Liver (tissue), 9 donors: ENCODE data around the gene LRRC71. TPM values are rescaled to one million over a fixed set of nuclear protein-coding genes. Genes with fewer than 3 reads are reported as not detected.

ENCODE experiments used
- DNase-seq: peaks from one replicate; pipeline ENCODE4 v3.0.0-alpha.2; 2017; ENCODE audit warnings: low spot score
- H3K27ac ChIP-seq, 2 donors: one replicate each; pipeline ENCODE4 v1.7.0; 2013; ENCODE audit warnings: inconsistent platforms in 2 of 2, low read length in 2 of 2, control low read depth in 1 of 2, low read depth in 1 of 2, mild to moderate bottlenecking in 1 of 2
- H3K27me3 ChIP-seq, 4 donors: one replicate each; pipeline versions ENCODE4 v1.6.1 to v1.7.0; 2013; ENCODE audit warnings: low read length in 3 of 4, inconsistent platforms in 1 of 4, mild to moderate bottlenecking in 1 of 4, moderate library complexity in 1 of 4; ENCODE audit not compliant: control insufficient read depth in 4 of 4, insufficient read depth in 4 of 4
- H3K36me3 ChIP-seq, 4 donors: one replicate each; pipeline versions ENCODE4 v1.6.1 to v1.7.0; 2013; ENCODE audit warnings: low read length in 3 of 4, mild to moderate bottlenecking in 3 of 4, low read depth in 1 of 4, moderate library complexity in 1 of 4; ENCODE audit not compliant: control insufficient read depth in 4 of 4, insufficient read depth in 3 of 4
- H3K4me1 ChIP-seq, 4 donors: one replicate each; pipeline versions ENCODE4 v1.6.1 to v1.7.0; 2013; ENCODE audit warnings: low read length in 3 of 4, mild to moderate bottlenecking in 3 of 4, moderate library complexity in 1 of 4; ENCODE audit not compliant: control insufficient read depth in 4 of 4, insufficient read depth in 4 of 4
- H3K4me3 ChIP-seq, 3 donors: one replicate each; pipeline versions ENCODE4 v1.6.1 to v1.7.0; 2013; ENCODE audit warnings: low read length in 3 of 3, control low read depth in 1 of 3, low read depth in 1 of 3, mild to moderate bottlenecking in 1 of 3
- H3K9ac ChIP-seq, 2 donors: one replicate each; pipeline ENCODE4 v1.7.0; 2013; ENCODE audit warnings: low read length in 2 of 2, mild to moderate bottlenecking in 2 of 2, moderate library complexity in 2 of 2, control low read depth in 1 of 2, low read depth in 1 of 2
- H3K9me3 ChIP-seq, 4 donors: one replicate each; pipeline versions ENCODE4 v1.6.1 to v1.7.0; 2013; ENCODE audit warnings: low read length in 3 of 4; ENCODE audit not compliant: control insufficient read depth in 4 of 4
- ATF3 ChIP-seq: IDR thresholded peaks from 2 replicates; pipeline ENCODE4 v1.6.1; 2016; ENCODE audit warnings: antibody characterized with exemption
- CTCF ChIP-seq: fragments of 150-350 bp; IDR thresholded peaks from 2 replicates; pipeline ENCODE4 v1.5.1; 2017; ENCODE audit warnings: improper control_type of control experiment, low read depth, low read length; ENCODE audit not compliant: missing input control
- EGR1 ChIP-seq, 2 donors: IDR thresholded peaks; 2 replicates each; pipeline ENCODE4 v1.6.1; 2016 to 2018; ENCODE audit warnings: antibody characterized with exemption in 2 of 2, low read depth in 2 of 2
- GABPA ChIP-seq, 2 donors: IDR thresholded peaks in 1 of 2; conservative IDR thresholded peaks in 1 of 2; 2 replicates each; pipeline ENCODE4 v1.6.1; 2016; ENCODE audit warnings: antibody characterized with exemption in 2 of 2, mild to moderate bottlenecking in 1 of 2, moderate library complexity in 1 of 2
- HNF4A ChIP-seq, 2 donors: conservative IDR thresholded peaks; 2 replicates each; pipeline ENCODE4 v1.6.1; 2016; ENCODE audit warnings: antibody characterized with exemption in 2 of 2, mild to moderate bottlenecking in 2 of 2
- MAX ChIP-seq: IDR thresholded peaks from 2 replicates; pipeline ENCODE4 v1.6.1; 2016; ENCODE audit warnings: antibody characterized with exemption
- NR2F2 ChIP-seq: IDR thresholded peaks from 2 replicates; pipeline ENCODE4 v1.6.1; 2016; ENCODE audit warnings: antibody characterized with exemption
- RAD21 ChIP-seq, 2 donors: IDR thresholded peaks; 2 replicates each; pipeline ENCODE4 v1.6.1; 2016; ENCODE audit warnings: antibody characterized with exemption in 2 of 2, mild to moderate bottlenecking in 2 of 2
- REST ChIP-seq: IDR thresholded peaks from 2 replicates; pipeline ENCODE4 v1.6.1; 2016; ENCODE audit warnings: antibody characterized with exemption, mild to moderate bottlenecking
- SP1 ChIP-seq: IDR thresholded peaks from 2 replicates; pipeline ENCODE4 v1.6.1; 2018; ENCODE audit warnings: antibody characterized with exemption, mild to moderate bottlenecking
- TAF1 ChIP-seq: conservative IDR thresholded peaks from 2 replicates; pipeline ENCODE4 v1.6.1; 2016; ENCODE audit warnings: antibody characterized with exemption, mild to moderate bottlenecking
- YY1 ChIP-seq: IDR thresholded peaks from 2 replicates; pipeline ENCODE4 v1.6.1; 2016; ENCODE audit warnings: antibody characterized with exemption, mild to moderate bottlenecking
- WGBS: extraction: QIAGEN DNeasy Blood & Tissue Kit; methylation state at CpG from one replicate; pipeline ENCODE4 v1.1.7; 2013; 5-methylcytosine and 5-hydroxymethylcytosine counted together
- polyA plus RNA-seq, 2 donors: library from polyadenylated mRNA; stranded (reverse) in 1 of 2; unstranded in 1 of 2; fragments of 200-250 nt in 1 of 2; fragments of >200 nt in 1 of 2; fragmentation: Nextera tagmentation in 1 of 2; extraction: Ambion mirVana in 1 of 2; gene quantifications; one replicate each; pipeline versions ENCODE4 v1.2.1 to v1.2.3, GENCODE V29; 2013 to 2015
- total RNA-seq, 2 donors: library from RNA; depleted of rRNA; stranded (reverse); fragments of >200 nt; gene quantifications; one replicate each; pipeline ENCODE4 v1.2.3, GENCODE V29; 2014
- donor health status: healthy.
- donor health status: healthy.
- donor health status: healthy.
- donor health status: healthy.
- donor health status: healthy.

The LRRC71 gene
- total and polyA plus RNA-seq, 4 donors = 0.10 TPM; not detected in 3

- H3K36me3 ChIP-seq = peaks cover 0 to 18% (median 7%) of the 10 kb centered on the region in 4 donors
- H3K27ac ChIP-seq = no peak overlapping the region
- TF ChIP-seq REST (no peak), CTCF (no peak), TAF1 (no peak), NR2F2 (no peak), YY1 (no peak), GABPA (IDR thresholded peaks at IDR 0.05 in 1 of 2, conservative IDR thresholded peaks at IDR 0.05 in 1 of 2) (no peak), RAD21 (IDR thresholded peaks at IDR 0.05) (no peak), SP1 (no peak), MAX (no peak), HNF4A (conservative IDR thresholded peaks at IDR 0.05) (no peak)
- no peak for DNase-seq
- WGBS = 60% methylated on average over 8 of the region's 8 CpGs
- peaks cover 5 to 10% (median 5%) of the 10 kb centered on the region in 4 donors for H3K4me1 ChIP-seq
- peaks cover 0 to 8% (median 1%) of the 10 kb centered on the region in 4 donors for H3K27me3 ChIP-seq
- H3K4me3 ChIP-seq = no peak overlapping the region
- no peaks in the 10 kb centered on the region for H3K9me3 ChIP-seq
- no peak overlapping the region for H3K9ac ChIP-seq
These were observed 11.7 kb downstream of the LRRC71 start for GRCh38 chr1:156931974-156932710.

- DNase-seq = no peak
- Histone ChIP-seq H3K4me3 (no peak overlapping the region), H3K9me3 (no peaks in the 10 kb centered on the region), H3K4me1 (no peaks in the 10 kb centered on the region), H3K27ac (no peak overlapping the region), H3K27me3 (peaks cover 0 to 2% (median 0%) of the 10 kb centered on the region in 4 donors), H3K9ac (no peak overlapping the region), H3K36me3 (peaks cover 0 to 28% (median 10%) of the 10 kb centered on the region in 4 donors)
- 89% methylated on average over 6 of the region's 6 CpGs for WGBS
- no peak for TF ChIP-seq YY1
- no peak for TF ChIP-seq ATF3
- no peak for TF ChIP-seq CTCF
- no peak for TF ChIP-seq EGR1 (IDR thresholded peaks at IDR 0.05; ENCODE audit: low read depth in 2 of 2)
- no peak for TF ChIP-seq MAX
- TF ChIP-seq TAF1 = no peak
These were observed 12.7 kb downstream of the LRRC71 start for GRCh38 chr1:156933136-156933535.
